Panc1 (cell line): ENCODE results near the gene CHRM4.

Source experiments
- CTCF ChIP-seq: fragments of 450-650 bp; IDR thresholded peaks from 2 replicates; pipeline ENCODE4 v1.5.1; 2017; ENCODE audit warnings: mild to moderate bottlenecking
- REST ChIP-seq, 2 experiments: IDR thresholded peaks; 2 replicates each; pipeline ENCODE4 v1.6.1; 2011 to 2012; ENCODE audit warnings: low read depth in 2 of 2, control low read depth in 1 of 2, low read length in 1 of 2, mild to moderate bottlenecking in 1 of 2, moderate library complexity in 1 of 2; ENCODE audit not compliant: insufficient read depth in 1 of 2
- TCF7L2 ChIP-seq: IDR thresholded peaks from 2 replicates; pipeline ENCODE4 v1.6.1; 2011; ENCODE audit warnings: mild to moderate bottlenecking, low read depth, low read length, inconsistent platforms

- TF ChIP-seq CTCF (peak; percentile 87), TCF7L2 (no peak), REST (IDR thresholded peaks at IDR 0.05; ENCODE audit: insufficient read depth in 1 of 2, low read depth in 2 of 2, low read length in 1 of 2) (no peak)
Observed at GRCh38 chr11:46382646-46383403, 8.8 kb downstream of the CHRM4 start.
